HK-2 (cell line): ENCODE measurements around the gene HMGN2.

Experiments used
- DNase-seq: peaks from one replicate; pipeline ENCODE4 v3.0.0-alpha.2; 2018; ENCODE audit not compliant: unreplicated experiment

The HMGN2 gene

GRCh38 chr1:26472320-26472900 lies at the start of gene HMGN2:
HMGN2 (plus strand) TSS chr1:26472440; CDS start chr1:26472613, 173 bp downstream.
- peak; percentile 91 for DNase-seq

- DNase-seq, result no peak
Observed at GRCh38 chr1:26429721-26430120, 42.5 kb upstream of the HMGN2 start.

GRCh38 chr1:26431979-26432695 lies 40.1 kb upstream of the HMGN2 start, which contains the start of gene DHDDS:
DHDDS (plus strand) TSS chr1:26432321; CDS start chr1:26432946, 625 bp downstream.
- DNase-seq, result peak; percentile 99

- DNase-seq, result no peak
Observed at GRCh38 chr1:26432793-26433192, 39.4 kb upstream of the HMGN2 start.

- no peak for DNase-seq
Observed at GRCh38 chr1:26434161-26434752, 38.0 kb upstream of the HMGN2 start.

GRCh38 chr1:26438041-26438440 lies 34.2 kb upstream of the HMGN2 start:
- DNase-seq, result no peak

GRCh38 chr1:26440259-26440658 lies 32.0 kb upstream of the HMGN2 start:
- no peak for DNase-seq

- no peak for DNase-seq
Observed at GRCh38 chr1:26449868-26450267, 22.4 kb upstream of the HMGN2 start.

GRCh38 chr1:26450908-26451307 lies 21.3 kb upstream of the HMGN2 start:
- no peak for DNase-seq

- DNase-seq, result no peak
Observed at GRCh38 chr1:26452459-26453183, 19.6 kb upstream of the HMGN2 start.

GRCh38 chr1:26459148-26459547 lies 13.1 kb upstream of the HMGN2 start:
- DNase-seq, result no peak

GRCh38 chr1:26459573-26460031 lies 12.6 kb upstream of the HMGN2 start:
- DNase-seq, result no peak

GRCh38 chr1:26468911-26469310 lies 3.3 kb upstream of the HMGN2 start:
- DNase-seq, result no peak

GRCh38 chr1:26469558-26469957 lies 2.7 kb upstream of the HMGN2 start:
- DNase-seq, result no peak

- DNase-seq, result no peak
Observed at GRCh38 chr1:26470878-26471497, 1.3 kb upstream of the HMGN2 start.

- peak; percentile 83 for DNase-seq
Observed at GRCh38 chr1:26471498-26472319, 531 bp upstream of the HMGN2 start.

- DNase-seq, result peak; percentile 89
Observed at GRCh38 chr1:26472901-26473845, 933 bp downstream of the HMGN2 start.

GRCh38 chr1:26474818-26475217 lies 2.6 kb downstream of the HMGN2 start:
- no peak for DNase-seq

- no peak for DNase-seq
Observed at GRCh38 chr1:26475989-26476388, 3.7 kb downstream of the HMGN2 start.

GRCh38 chr1:26476958-26477357 lies 4.7 kb downstream of the HMGN2 start:
- no peak for DNase-seq
